ENCODE measurements around the gene LAMC1. TPM values are rescaled to one million over a fixed set of nuclear protein-coding genes. Genes with fewer than 3 reads are reported as not detected.
"Not testable (repeated sequence)": the region's sequence is repeated elsewhere in the genome, so short reads cannot be mapped to it uniquely, and the experiment has no call there.

The LAMC1 gene
- polyA plus RNA-seq, 1 donor from 2014 or later = 5.5 TPM

GRCh38 chr1:183140633-183141032, 117.4 kb downstream of the LAMC1 start:
- Mint-ChIP-seq H3K36me3 (no peaks in the 10 kb centered on the region), H3K4me3 (no peak overlapping the region), H3K4me1 (peaks cover 0 to 1% (median 0%) of the 10 kb centered on the region in 3 donors), H3K27me3 (no peaks in the 10 kb centered on the region), H3K27ac (no peak overlapping the region), H3K9me3 (no peaks in the 10 kb centered on the region)

GRCh38 chr1:183142171-183142570, 119.0 kb downstream of the LAMC1 start:
- Mint-ChIP-seq H3K27ac (no peak overlapping the region), H3K27me3 (no peaks in the 10 kb centered on the region), H3K9me3 (no peaks in the 10 kb centered on the region), H3K4me1 (peaks cover 0 to 1% (median 0%) of the 10 kb centered on the region in 3 donors), H3K36me3 (no peaks in the 10 kb centered on the region), H3K4me3 (no peak overlapping the region)

- Mint-ChIP-seq H3K4me1 (peaks cover 0 to 1% (median 0%) of the 10 kb centered on the region in 3 donors), H3K4me3 (no peak overlapping the region), H3K27me3 (no peaks in the 10 kb centered on the region), H3K36me3 (no peaks in the 10 kb centered on the region), H3K9me3 (no peaks in the 10 kb centered on the region), H3K27ac (no peak overlapping the region)
These were observed 120.5 kb downstream of the LAMC1 start for GRCh38 chr1:183143576-183144315.

- H3K27ac Mint-ChIP-seq = no peak overlapping the region
- H3K4me3 Mint-ChIP-seq = no peak overlapping the region
- no peaks in the 10 kb centered on the region for H3K27me3 Mint-ChIP-seq
- no peaks in the 10 kb centered on the region for H3K36me3 Mint-ChIP-seq
- no peaks in the 10 kb centered on the region for H3K9me3 Mint-ChIP-seq
- H3K4me1 Mint-ChIP-seq = no peaks in the 10 kb centered on the region
These were observed 121.5 kb downstream of the LAMC1 start for GRCh38 chr1:183144752-183145151.

GRCh38 chr1:183147735-183148134, 124.5 kb downstream of the LAMC1 start:
- H3K36me3 Mint-ChIP-seq = peaks cover 2% of the 10 kb centered on the region
- H3K27me3 Mint-ChIP-seq = no peaks in the 10 kb centered on the region
- no peak overlapping the region for H3K4me3 Mint-ChIP-seq
- H3K4me1 Mint-ChIP-seq = no peaks in the 10 kb centered on the region
- no peaks in the 10 kb centered on the region for H3K9me3 Mint-ChIP-seq
- no peak overlapping the region for H3K27ac Mint-ChIP-seq

- Mint-ChIP-seq H3K36me3 (peaks cover 2% of the 10 kb centered on the region), H3K4me3 (no peak overlapping the region), H3K4me1 (no peaks in the 10 kb centered on the region), H3K27me3 (no peaks in the 10 kb centered on the region), H3K27ac (no peak overlapping the region), H3K9me3 (no peaks in the 10 kb centered on the region)
These were observed 125.4 kb downstream of the LAMC1 start for GRCh38 chr1:183148599-183148998.

GRCh38 chr1:183149273-183149672, 126.1 kb downstream of the LAMC1 start:
- Mint-ChIP-seq H3K4me1 (no peaks in the 10 kb centered on the region), H3K36me3 (peaks cover 2% of the 10 kb centered on the region), H3K27ac (no peak overlapping the region), H3K4me3 (no peak overlapping the region), H3K27me3 (no peaks in the 10 kb centered on the region), H3K9me3 (no peaks in the 10 kb centered on the region)

- H3K27ac Mint-ChIP-seq, H3K36me3 Mint-ChIP-seq, H3K27me3 Mint-ChIP-seq, H3K4me3 Mint-ChIP-seq, H3K9me3 Mint-ChIP-seq, H3K4me1 Mint-ChIP-seq: not testable (repeated sequence)
These were observed 126.8 kb downstream of the LAMC1 start for GRCh38 chr1:183150032-183150431.

- peaks cover 2% of the 10 kb centered on the region for H3K36me3 Mint-ChIP-seq
- H3K4me1 Mint-ChIP-seq = no peaks in the 10 kb centered on the region
- no peak overlapping the region for H3K4me3 Mint-ChIP-seq
- H3K27me3 Mint-ChIP-seq = no peaks in the 10 kb centered on the region
- no peak overlapping the region for H3K27ac Mint-ChIP-seq
- H3K9me3 Mint-ChIP-seq = no peaks in the 10 kb centered on the region
These were observed 127.2 kb downstream of the LAMC1 start for GRCh38 chr1:183150445-183150844.

- Mint-ChIP-seq H3K4me1 (no peaks in the 10 kb centered on the region), H3K9me3 (no peaks in the 10 kb centered on the region), H3K27ac (no peak overlapping the region), H3K36me3 (peaks cover 2% of the 10 kb centered on the region), H3K27me3 (no peaks in the 10 kb centered on the region), H3K4me3 (no peak overlapping the region)
These were observed 129.0 kb downstream of the LAMC1 start for GRCh38 chr1:183152180-183152579.

- H3K9me3 Mint-ChIP-seq = no peaks in the 10 kb centered on the region
- H3K4me3 Mint-ChIP-seq = no peak overlapping the region
- no peak overlapping the region for H3K27ac Mint-ChIP-seq
- no peaks in the 10 kb centered on the region for H3K4me1 Mint-ChIP-seq
- H3K27me3 Mint-ChIP-seq = peaks cover 6% of the 10 kb centered on the region
- no peaks in the 10 kb centered on the region for H3K36me3 Mint-ChIP-seq
These were observed 132.7 kb downstream of the LAMC1 start for GRCh38 chr1:183155939-183156338.

GRCh38 chr1:183159960-183160359, 136.7 kb downstream of the LAMC1 start:
- Mint-ChIP-seq H3K27me3 (peaks cover 6% of the 10 kb centered on the region), H3K4me3 (no peak overlapping the region), H3K27ac (peak overlapping the region in 1 of 3 donors; percentile 42), H3K4me1 (no peaks in the 10 kb centered on the region), H3K36me3 (no peaks in the 10 kb centered on the region), H3K9me3 (no peaks in the 10 kb centered on the region)

- no peaks in the 10 kb centered on the region for H3K4me1 Mint-ChIP-seq
- H3K4me3 Mint-ChIP-seq = no peak overlapping the region
- no peak overlapping the region for H3K27ac Mint-ChIP-seq
- peaks cover 6% of the 10 kb centered on the region for H3K27me3 Mint-ChIP-seq
- H3K36me3 Mint-ChIP-seq = no peaks in the 10 kb centered on the region
- no peaks in the 10 kb centered on the region for H3K9me3 Mint-ChIP-seq
These were observed 138.2 kb downstream of the LAMC1 start for GRCh38 chr1:183161391-183161790.

- Mint-ChIP-seq H3K4me3 (no peak overlapping the region), H3K36me3 (no peaks in the 10 kb centered on the region), H3K4me1 (no peaks in the 10 kb centered on the region), H3K9me3 (no peaks in the 10 kb centered on the region), H3K27me3 (peaks cover 6% of the 10 kb centered on the region), H3K27ac (no peak overlapping the region)
These were observed 140.1 kb downstream of the LAMC1 start for GRCh38 chr1:183163316-183163715.

- Mint-ChIP-seq H3K27me3 (peaks cover 3% of the 10 kb centered on the region), H3K36me3 (no peaks in the 10 kb centered on the region), H3K9me3 (no peaks in the 10 kb centered on the region), H3K27ac (no peak overlapping the region), H3K4me3 (no peak overlapping the region), H3K4me1 (no peaks in the 10 kb centered on the region)
These were observed 141.1 kb downstream of the LAMC1 start for GRCh38 chr1:183164340-183164739.

GRCh38 chr1:183164963-183165362, 141.7 kb downstream of the LAMC1 start:
- Mint-ChIP-seq H3K27me3 (peaks cover under 1% of the 10 kb centered on the region), H3K27ac (no peak overlapping the region), H3K4me3 (no peak overlapping the region), H3K4me1 (no peaks in the 10 kb centered on the region), H3K9me3 (no peaks in the 10 kb centered on the region), H3K36me3 (no peaks in the 10 kb centered on the region)
